Mesenteric fat pad (tissue), 1 donor: ENCODE data around the gene BTLA. TPM values are rescaled to one million over a fixed set of nuclear protein-coding genes. Genes with fewer than 3 reads are reported as not detected.
"Not testable (repeated sequence)": the region's sequence is repeated elsewhere in the genome, so short reads cannot be mapped to it uniquely, and the experiment has no call there.

ENCODE experiments used
- DNase-seq: peaks from one replicate; pipeline ENCODE4 v3.0.0-alpha.2; 2020; ENCODE audit warnings: low spot score
- long read RNA-seq: library from polyadenylated mRNA; unstranded; transcript quantifications from one replicate; pipeline ENCODE4 v2.0.0, GENCODE V29; 2020
- total RNA-seq: library from RNA; stranded (reverse); fragmentation: NEBNext Ultra II Directional; extraction: Animal tissue kit (Norgen Biotek cat#: 25700); gene quantifications from one replicate; pipeline ENCODE4 v1.2.1, GENCODE V29; 2021
- donor health status: DM: yes; HTN: yes; CAD: no.

The BTLA gene
- total RNA-seq, result 0.64 TPM
- long read RNA-seq, result 0 reads

- no peak for DNase-seq
Measured at GRCh38 chr3:112498914-112499711, at the start of gene BTLA. TSS of gene BTLA (minus strand) at chr3:112499472. CDS start at chr3:112499358, 114 bp downstream.

DNA sequence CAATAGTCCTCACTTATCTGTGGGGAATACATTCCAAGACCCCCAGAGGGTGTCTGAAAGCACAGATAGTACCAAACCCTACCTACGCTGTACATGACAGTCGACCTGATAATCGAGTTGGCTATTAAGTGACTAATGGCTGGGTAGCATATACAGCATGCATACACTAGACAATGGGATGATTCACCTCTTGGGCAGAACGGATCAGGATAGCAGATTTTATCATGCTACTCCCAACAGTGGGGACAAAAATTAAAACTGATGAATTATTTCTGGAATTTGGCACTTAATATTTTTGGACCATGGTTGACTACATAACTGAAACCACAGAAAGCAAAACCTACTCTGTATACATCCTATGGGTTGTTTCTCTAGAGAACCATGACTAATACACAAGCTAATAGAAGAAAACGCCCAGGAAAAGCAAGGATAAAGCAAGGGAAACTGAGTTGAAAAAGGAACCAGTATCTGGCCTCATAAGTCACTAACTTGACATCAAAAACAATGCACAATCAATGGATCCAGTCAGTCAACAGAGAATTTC, 47.0 kb upstream of the BTLA start:
- DNase-seq, result no peak

- DNase-seq, result no peak
Measured at GRCh38 chr3:112539825-112540650, 40.8 kb upstream of the BTLA start.

DNA sequence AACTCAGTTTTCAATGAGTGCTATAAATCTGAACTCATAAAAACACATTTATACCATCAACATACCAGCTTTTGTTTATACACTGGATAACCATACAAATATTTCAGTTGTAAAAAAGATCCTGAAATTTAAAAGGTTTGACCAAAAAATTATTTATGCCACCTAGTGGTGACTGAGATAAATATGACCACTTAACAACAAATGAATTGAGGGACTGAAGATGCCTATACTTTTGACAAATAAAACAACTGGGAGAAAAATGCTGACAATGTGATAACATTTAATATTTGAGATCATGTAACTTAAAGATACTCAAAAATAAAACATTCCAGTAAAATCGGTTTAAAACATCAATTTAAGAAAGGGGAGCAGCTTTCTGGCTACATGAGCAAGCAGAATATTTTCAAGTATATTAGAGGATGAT, 32.1 kb upstream of the BTLA start:
- DNase-seq, result no peak

DNA sequence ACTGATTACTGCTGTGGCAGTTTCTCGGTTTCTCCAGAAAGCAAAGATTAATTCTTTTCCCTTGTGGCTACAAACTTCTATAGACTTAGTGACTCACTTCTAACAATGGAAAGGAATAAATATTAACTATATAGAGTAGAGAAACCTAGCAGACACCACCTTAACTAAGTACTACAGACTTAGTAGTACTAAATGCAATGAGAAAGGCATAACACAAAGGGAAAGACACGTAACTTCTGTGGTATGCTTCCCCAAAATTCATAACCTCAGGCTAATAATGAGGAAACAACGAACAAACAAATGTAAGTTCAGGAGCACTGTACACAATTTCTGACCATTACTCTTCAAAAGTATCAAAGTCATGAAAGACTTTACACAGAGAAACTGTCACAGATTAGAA, 31.3 kb upstream of the BTLA start:
- DNase-seq, result no peak

GRCh38 chr3:112524127-112524526, 24.9 kb upstream of the BTLA start:
- not testable (repeated sequence) for DNase-seq

GRCh38 chr3:112519424-112520001, 20.2 kb upstream of the BTLA start:
- no peak for DNase-seq

GRCh38 chr3:112518970-112519369, 19.7 kb upstream of the BTLA start:
- not testable (repeated sequence) for DNase-seq

- DNase-seq, result no peak
Measured at GRCh38 chr3:112514527-112515128, 15.4 kb upstream of the BTLA start.

- no peak for DNase-seq
Measured at GRCh38 chr3:112512320-112512719, 13.0 kb upstream of the BTLA start.

DNA sequence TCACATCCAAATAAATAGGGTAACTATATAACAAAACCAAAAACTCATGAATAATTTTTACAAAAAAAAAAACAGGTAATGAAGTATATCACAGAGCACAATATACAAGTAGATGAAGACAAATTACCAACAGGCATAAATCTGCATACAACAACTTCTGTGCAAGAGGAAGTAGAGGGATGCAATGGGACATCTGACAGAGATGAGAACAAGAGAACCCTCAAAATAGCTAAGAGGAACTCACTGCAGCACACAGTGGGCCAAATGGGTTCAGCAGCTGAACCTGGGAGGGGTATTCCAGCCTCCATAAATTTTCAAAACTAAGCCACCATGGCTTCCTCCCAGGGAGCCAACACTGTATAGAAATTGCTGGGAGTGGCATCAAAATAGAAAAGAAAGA, 9.6 kb upstream of the BTLA start:
- DNase-seq, result no peak

DNA sequence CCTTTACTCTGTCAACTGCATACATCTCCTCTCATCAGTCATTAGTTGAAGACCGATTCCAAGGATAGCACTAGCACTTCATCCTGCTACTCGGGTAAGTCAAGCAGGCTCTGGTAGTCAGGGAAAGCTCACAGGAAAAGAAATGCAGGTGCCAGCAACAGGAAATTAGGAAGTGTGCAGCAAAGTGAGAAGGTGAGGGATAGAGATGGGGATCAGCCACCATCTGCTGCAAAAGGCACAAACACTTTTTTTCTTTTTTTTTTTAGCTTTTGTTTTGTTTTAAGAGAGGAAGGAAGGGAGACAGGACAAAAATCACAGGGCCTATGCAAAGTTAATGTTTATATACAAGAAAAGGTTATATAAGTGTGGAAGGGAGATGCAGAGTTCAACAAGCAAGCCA, 9.0 kb upstream of the BTLA start:
- DNase-seq, result no peak

GRCh38 chr3:112505907-112506306, 6.6 kb upstream of the BTLA start:
- DNase-seq, result no peak

GRCh38 chr3:112504123-112504522, 4.9 kb upstream of the BTLA start:
- no peak for DNase-seq

- no peak for DNase-seq
Measured at GRCh38 chr3:112503304-112503972, 4.2 kb upstream of the BTLA start.

DNA sequence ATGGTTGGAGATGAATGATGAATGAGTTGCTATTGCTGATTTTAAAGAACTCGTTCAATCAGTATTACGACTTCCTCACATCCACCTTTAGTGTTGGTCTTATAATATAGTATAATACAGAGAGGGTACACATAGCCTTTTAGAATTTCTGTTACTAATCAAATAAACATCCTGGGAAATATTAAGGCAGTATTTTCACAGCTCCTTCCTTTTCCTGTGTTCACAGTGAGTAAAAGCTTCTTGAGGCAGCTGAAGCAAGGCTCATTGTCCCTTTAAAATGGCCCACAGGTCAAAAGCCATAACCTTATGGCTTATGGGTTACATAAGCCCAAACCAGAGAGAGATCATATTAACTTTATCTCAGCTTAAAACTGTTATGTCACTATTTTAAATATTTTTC, 1.3 kb upstream of the BTLA start:
- no peak for DNase-seq

- no peak for DNase-seq
Measured at GRCh38 chr3:112497897-112498548, 1.2 kb downstream of the BTLA start.

GRCh38 chr3:112496366-112497067, 2.8 kb downstream of the BTLA start:
- DNase-seq, result no peak

- not testable (repeated sequence) for DNase-seq
Measured at GRCh38 chr3:112494448-112494767, 4.9 kb downstream of the BTLA start.

DNA sequence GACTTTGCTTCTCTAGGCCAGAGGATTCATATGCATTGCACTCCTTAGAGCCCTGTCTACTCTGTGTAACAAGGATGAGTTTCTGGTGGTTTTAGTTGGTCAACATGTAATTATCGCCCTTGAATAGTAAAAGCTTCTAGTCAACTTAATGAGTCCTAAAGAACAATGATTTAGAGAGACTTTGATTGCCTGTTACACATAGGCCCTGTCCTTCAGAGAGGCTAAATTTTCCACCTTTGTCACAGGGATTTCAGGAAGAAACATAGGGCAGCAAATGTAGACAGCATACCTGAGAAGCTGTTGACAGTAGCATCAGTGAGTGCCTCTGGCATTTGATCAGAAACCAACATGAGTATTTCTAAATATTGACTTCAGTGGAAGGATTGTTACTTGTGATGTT, 7.1 kb downstream of the BTLA start:
- no peak for DNase-seq
